HG02678 (cell line): Measurements from ENCODE around the gene RCAN3.
"Not testable (repeated sequence)": the region's sequence is repeated elsewhere in the genome, so short reads cannot be mapped to it uniquely, and the experiment has no call there.

ENCODE experiments used
- ATAC-seq: cut with Tn5 transposase; IDR thresholded peaks from one replicate; pipeline ENCODE4 v1.9.1; 2021; ENCODE audit warnings: mild to moderate bottlenecking, moderate library complexity; ENCODE audit not compliant: unreplicated experiment

RCAN3 gene

DNA sequence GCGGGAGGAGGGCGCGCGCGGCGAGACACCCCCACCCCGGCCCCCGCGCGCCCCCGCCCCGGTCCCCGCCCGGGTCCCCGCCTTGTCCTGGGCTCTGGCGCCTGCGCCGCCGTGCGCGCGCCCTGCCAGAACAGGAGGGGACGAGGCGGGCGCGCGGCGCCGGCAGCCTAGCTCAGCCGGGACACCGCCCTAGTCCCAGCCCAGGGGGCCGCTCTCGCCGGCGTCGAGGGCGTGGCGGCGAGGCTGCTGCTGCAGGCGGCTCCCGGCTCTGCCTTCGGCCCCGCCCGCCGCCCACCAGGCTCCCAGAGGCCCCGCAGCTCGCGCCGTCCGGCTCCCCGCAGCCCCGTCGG is at the start of gene RCAN3:
RCAN3 (plus strand) TSS at position 128 of the 350 bp plus-strand sequence. CDS start 11,537 bp downstream, outside the sequence.
- ATAC-seq, result peak; percentile 68

DNA sequence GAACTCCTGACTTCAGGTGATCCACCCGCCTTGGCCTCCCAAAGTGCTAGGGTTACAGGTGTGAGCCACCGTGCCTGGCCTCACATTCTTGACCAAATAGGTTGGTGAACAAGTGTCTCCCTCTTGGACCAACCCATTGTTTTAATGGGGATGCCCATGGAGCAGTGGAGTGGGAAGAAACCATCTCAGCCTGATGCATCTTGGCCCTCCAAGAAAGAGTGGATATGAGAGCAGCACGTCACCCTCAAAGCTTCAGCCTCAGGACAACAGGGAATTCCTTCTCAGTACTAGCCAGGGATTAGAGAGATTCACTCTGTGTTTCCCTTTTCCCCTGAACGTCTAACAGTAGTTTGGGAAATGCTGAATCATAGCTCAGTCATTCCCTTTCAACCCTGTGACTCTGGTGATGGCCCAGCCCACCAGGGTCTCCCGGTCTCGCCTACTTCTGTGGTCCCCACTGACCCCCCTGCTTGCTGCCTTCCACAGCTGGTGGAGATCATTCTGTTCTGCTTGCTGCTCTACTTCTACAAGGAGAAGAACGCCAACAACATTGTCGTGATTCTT is 49.6 kb upstream of the RCAN3 start:
- ATAC-seq, result no peak

DNA sequence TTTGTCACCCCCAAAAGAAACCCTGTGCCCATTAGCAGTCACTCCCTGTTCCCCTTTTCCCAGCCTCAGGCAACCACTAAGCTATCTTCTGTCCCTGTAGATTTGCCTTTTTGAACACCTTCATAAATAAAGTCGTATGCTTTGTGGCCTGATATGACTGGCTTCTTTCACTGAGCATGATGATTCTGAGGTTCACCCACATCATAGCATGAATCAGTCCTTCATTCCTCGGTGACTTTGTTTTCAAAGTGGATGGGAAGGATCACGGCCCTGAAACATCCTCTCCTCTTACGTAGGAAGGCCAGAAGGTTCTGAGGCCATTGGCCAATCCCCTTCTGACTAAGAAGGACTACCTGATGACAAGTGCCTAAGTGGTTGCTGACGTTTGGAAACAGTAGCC is 48.0 kb upstream of the RCAN3 start:
- no peak for ATAC-seq

DNA sequence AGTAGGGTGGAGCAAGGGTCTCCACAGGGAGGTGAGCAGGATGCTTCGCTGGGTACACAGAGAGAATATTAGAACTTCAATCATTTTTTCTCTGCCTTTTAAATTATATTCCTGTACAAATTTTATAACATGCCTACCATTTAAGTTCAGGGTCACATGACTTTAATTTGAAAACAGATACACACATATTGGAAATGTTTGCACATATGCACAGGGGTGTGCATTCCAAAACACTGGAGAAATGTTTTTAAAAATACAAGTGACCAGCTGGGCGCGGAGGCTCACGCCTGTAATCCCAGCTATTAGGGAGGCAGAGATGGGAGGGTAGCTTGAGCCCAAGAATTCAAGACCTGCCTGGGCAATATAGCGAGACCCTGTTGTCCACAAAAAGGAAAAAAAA is 47.4 kb upstream of the RCAN3 start:
- no peak for ATAC-seq

DNA sequence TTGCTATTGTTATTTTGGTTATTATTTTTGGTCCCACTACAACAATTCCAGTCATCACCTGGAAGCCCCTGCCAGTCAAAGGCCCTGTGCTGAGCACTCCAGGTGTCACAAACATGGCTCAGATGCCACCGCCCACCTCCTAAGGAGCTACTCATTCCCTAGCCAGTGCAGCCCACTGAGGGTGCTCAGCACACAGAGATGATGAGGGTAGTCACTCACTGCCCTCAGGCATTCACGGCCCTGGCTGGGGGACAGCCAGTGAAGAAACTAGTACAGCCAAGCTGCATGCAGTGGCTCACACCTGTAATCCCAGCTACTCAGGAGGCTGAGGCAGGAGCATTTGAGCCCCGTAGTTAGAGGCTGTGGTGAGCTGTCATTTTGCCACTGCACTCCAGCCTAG is 44.8 kb upstream of the RCAN3 start:
- no peak for ATAC-seq

DNA sequence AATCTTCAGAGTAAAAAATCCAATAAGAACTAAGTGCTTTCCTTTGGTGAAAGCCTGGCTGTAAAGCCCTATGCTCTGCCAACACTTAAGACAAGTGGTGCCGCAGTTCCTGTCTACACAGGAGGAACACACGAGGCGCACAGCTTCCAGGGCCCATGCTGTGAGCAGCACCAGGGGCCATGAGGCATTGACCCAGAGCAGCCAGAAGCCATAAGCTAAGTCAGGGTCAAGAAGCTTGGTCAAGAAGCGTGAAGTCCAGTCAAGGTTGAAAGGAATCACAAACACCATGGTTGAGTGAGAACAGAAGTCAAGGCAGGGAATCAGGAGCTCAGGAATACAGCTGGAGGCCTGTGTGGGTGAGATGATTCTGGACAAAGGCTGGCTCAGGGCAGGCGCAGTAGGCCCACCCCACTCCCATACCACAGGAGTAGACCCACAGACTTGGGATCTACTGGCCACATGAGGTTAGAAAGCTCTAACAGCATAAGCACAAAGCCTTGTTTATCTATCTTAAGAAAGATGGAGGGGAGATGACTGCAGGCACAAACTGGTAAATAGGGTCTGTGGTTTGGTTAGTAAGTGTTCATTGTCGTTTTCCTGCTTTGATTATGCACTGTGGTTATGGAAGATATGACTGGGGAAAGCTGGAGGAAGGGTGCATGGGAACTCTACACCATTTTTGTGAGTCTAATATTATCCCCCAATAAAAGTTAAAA is 42.9 kb upstream of the RCAN3 start:
- no peak for ATAC-seq

DNA sequence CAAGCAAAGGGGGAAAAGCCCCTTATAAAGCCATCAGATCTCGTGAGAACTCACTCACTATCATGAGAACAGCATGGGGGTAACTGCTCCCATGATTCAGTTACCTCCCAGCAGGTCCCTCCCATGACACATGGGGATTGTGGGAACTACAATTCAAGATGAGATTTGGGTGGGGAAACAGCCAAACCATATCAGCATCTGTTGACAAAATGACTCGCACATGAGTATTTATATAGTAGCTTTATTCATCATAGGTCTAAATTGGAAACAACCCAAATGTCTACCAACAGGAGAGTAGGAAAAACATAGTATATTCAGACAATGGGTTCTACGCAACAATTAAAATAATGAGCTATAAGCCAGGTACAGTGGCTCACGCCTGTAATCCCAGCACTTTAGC is 40.5 kb upstream of the RCAN3 start:
- ATAC-seq, result not testable (repeated sequence)

DNA sequence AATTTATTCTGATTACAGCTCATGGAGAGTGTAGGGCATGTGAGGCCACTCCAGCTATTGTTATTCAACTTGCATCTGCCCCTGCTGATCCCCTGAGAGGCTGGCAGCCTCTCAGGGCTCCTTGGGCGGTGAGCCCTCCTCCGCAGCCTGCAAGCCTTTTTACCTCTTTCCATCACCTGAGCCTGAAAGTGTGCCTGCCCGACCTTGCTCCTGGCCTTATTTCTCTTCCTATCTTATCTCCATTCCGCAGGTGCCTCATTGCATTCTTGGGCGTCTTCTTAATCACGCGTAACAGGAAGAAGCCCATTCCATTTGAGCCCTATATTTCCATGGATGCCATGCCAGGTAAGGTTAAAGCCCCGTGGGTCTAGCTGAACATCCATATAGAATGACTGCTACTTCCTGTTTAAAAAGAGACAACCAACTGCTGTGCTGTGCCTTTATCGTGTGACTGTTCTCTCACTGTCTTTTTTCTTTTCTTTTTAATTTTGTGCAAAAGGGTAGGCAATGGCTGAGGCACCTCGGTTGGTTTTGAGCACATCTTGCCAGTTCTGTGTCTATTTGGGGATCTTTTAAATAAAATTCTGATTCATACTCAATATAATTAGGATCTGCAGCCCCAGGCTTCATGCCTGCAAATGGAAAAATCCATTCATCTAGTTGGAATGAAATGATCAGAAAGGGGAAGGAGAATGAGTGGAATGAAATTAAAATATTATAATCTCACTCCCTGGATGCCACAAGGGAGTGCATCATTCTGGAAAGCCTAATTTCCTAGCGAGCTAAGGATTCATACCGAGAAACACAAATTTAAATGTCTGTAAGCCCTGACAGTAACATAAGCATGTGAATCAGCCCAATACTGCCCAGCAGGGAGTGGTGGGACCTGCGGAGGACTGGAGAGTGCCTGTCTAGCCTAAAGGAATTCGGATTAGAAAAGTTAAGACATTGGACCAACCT is 38.6 kb upstream of the RCAN3 start:
- ATAC-seq, result no peak

DNA sequence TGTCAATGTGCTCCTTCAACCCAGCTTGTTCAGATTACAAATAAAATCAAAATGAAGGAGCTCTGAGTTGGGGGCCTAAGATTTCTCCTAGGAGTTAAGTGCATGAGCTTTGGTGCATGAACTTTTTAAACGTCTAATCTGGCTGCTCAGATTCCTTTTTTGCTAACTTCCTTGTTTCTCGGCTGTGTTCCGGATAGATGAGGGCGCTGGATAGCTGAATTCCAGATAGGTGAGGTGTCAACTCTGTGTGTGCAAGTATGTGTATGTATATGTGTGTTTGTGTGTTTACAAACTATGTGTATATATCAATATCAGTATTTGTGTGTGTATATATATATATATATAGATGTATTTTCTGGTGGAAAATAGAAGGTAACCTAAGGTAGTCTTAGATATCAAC is 37.5 kb upstream of the RCAN3 start:
- no peak for ATAC-seq

DNA sequence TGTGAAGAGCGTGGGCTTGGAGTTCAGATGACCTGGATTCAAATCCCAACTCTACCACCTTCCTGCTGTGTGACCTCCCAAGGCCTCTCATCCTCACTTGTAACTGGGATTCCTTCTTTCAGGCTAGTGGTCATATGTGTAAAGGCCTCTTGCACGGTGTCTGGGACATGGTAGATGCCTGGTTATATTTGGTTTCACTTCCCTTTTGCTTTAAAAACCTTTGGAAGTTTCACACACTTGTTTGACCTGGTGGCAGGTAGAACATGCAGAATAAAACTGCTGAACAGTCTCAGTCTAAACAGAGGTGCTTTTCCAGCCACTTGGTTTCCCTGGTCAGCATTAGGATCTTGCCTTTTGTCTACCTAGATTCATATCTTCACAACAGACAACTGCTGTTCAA is 37.0 kb upstream of the RCAN3 start:
- no peak for ATAC-seq

DNA sequence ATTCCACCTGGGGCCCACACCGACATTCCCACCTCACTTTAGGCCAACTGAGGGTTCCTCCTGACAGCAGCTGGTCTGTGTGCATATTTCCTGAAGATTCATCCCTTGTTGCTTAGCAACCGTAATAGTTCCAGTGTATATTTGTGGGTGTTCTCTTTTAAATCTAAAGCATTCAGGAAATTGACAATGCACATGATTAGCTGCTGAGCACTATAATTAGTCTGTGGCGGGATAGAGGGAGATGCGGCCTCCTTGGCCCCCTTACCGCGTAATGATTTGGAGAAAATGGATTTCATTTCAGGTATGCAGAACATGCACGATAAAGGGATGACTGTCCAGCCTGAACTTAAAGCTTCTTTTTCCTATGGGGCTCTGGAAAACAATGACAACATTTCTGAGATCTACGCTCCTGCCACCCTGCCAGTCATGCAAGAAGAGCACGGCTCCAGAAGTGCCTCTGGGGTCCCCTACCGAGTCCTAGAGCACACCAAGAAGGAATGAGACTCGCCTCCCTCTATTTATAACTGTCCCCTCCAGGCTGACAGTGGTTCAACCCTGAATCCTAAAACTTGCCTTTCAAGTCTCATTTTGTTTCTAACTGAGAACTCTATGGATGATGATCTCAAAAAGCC is 33.8 kb upstream of the RCAN3 start:
- no peak for ATAC-seq

DNA sequence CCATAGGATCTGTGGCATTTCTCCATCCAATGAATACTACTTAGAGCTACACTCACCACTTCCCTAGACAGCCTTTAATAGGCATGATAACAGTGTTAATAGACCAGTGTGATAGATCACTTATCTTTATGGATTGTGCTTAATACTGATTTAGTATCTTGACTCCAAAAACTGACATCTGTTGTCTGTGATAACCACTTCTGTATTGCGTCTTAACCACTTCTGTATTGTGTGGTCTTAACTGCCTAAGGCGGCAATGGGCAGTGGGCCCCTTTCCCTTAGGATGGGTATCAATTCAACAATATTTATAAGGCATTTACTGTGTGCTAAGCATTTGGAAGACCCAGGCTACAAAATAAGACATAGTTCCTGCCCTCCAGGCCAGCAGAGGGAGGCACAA is 32.0 kb upstream of the RCAN3 start:
- no peak for ATAC-seq

DNA sequence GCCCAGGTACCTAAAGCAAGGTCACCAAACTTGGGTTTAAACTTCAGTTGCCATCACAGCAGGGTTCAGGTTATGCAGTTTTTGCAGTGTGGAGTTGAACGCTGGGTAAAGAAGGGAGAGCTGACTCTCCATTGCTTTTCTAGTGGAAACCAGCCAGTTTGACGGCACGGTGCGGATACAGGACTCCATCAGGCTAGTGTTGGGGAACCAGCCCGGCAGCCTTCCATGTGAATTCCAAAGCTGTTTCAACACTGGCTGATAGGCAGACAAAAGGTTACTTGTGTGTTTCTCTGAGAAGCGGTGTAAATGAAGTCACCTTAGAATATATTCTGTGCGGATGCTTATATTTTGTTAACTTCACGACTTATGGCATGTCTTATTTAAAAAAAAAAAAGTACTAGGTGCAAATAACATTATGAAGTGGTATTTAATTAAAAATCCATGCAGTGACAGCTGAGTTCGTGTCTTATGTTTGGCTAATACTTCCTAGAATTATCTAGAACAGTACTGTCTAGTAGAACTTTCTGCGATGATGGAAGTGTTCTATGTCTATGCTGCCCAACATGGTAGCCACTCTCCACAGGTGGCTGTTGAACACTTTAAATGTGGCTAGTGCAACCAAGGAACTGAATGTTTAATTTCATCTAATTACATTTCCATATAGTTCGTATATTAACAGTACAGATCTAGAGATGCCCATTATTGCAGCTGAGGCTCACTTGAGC is 29.9 kb upstream of the RCAN3 start:
- no peak for ATAC-seq

DNA sequence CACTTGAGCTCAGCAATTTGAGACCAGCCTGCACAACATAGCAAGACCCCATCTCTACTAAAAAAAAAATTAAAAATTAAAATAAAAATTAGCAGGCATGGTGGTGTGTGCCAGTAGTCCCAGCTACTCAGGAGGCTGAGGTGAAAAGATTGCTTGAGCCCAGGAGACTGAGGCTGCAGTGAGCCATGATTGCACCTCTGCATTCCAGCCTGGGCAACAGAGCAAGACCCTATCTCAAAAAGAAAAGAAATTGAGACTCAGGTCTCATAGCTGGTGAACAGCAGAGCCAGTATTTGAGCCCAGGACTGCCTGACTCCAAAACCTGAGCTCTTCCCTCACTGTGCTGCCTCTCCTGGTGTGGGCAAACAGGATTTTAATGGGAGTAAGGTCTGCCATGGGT is 28.4 kb upstream of the RCAN3 start:
- no peak for ATAC-seq

DNA sequence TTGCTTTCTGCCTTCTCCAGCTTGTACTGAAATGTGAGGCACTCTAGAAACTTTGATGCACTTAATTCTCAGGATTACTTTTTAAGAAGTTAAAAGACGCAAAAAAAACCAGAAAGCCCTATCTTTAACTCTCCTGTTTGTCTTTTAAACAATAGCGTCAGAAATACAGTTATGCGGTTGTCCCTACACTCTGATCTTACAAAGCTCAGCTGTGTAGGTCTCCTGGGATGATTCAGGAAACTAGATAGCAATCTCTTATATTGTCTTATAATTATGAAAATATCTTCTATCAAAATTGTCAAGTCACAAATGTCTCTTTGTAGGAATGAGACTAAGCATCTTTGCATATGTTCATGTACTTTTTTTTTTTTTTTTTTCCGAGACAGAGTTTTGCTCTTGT is 26.9 kb upstream of the RCAN3 start:
- ATAC-seq, result no peak

DNA sequence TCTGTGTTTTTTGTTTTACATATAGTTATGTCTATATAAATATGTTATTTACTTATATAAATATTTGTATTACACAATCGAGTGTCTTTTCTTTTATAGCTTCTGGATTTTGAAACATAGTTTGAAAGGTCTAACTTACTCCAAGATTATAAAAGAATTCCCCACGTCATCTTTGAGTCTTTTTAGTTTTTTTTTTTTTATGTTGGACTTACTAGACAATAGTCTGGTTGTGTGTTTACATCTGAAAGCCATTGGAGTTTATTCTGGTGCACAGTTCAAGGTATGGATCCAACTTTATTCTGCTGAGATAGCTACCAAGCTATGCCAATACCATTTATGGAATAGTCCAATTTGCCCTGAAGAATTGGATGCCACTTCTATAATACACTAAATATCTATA is 26.1 kb upstream of the RCAN3 start:
- no peak for ATAC-seq

DNA sequence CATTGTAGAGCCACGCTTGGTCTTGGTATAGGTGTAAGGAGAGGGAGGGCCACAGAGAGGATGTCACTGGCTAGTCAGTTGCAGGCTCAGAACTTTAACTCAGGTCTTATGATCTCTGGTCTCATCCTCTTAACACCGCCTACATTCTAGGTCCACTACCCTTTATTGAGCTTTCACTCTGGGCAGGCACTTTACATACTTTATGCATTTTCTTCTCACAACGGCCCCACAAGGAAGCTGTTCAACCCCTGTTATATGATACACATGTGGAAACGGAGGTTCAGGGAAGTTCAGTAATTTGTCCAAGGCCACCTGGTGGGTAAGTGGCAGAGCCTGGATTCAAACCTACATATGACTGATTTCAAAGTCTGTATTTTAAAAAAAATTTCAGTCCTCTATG is 25.3 kb upstream of the RCAN3 start:
- ATAC-seq, result no peak

DNA sequence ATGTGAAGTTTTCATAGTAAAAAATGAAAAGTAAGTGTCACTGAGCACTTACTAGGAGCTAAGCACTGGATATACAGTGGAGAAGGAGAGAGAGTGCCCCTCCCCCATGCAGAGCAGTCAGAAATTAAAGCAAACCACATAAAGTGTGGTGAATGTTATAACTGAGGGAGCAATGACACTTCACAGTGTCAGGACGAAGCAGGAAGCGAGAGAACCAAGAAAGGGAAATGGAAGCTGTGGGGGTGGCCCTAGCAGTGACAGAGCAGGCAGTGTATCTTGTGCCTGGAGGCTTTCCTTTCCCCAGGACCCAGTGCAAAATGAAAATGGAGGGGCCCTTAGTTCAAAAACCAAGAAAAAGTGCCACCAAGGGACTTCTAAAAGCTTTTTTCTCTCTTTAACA is 21.5 kb upstream of the RCAN3 start:
- peak; percentile 82 for ATAC-seq

DNA sequence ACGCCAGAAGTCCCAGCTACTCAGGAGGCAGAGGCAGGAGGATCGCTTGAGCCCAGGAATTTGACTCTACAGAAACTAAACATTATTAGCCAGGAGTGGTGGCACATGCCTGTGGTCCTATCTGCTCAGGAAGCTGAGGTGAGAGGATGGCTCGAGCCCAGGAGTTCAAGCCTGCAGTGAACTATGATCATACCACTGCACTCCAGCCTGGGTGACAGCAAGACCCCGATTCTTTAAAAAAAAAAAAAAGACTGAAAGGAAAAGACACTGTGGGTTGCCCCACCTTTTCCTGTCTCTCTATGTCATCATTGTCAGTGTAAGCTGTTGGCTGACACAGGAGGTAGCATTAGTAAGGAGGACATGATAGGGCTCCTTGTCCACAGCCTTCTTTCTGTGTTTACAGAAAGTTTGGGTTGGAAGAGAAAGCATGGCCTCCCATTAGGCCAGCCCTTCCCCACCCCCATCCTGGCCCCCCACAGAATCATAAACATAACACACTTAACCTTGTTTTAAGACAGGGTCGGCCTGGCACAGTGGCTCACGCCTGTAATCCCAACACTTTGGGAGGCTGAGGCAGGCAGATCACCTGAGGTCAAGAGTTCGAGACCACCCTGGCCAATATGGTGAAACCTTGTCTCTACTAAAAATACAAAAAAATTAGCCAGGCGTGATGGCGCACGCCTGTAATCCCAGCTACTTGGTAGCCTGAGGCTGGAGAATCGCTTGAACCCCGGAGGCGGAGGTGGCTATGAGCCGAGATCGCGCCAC is 20.6 kb upstream of the RCAN3 start:
- no peak for ATAC-seq

DNA sequence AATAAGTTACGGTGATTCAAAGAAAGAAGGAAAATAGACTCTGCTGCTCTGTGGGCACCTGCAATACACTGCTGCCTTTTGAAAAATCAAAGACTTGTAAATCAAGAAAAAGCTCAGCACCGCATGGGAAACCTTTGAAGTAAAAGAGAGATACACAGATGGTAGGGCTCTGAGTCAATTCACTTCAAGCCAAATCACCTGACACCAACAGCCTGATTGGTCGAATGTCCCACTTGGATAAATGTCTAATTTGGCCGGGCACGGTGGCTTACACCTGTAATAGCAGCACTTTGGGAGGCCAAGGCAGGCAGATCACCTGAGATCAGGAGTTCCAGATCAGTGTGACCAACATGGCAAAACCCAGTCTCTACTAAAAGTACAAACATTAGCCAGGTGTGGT is 19.2 kb upstream of the RCAN3 start:
- ATAC-seq, result no peak
